ENCODE data around the gene AGO1.
"Not testable (repeated sequence)": the region's sequence is repeated elsewhere in the genome, so short reads cannot be mapped to it uniquely, and the experiment has no call there.

Gene AGO1

GRCh38 chr1:35869245-35869950 lies 13.6 kb upstream of the AGO1 start:
- DNase-seq, ATAC-seq: not testable (repeated sequence)

GRCh38 chr1:35870651-35871309 lies 12.2 kb upstream of the AGO1 start:
- no peak for DNase-seq
- ATAC-seq = no peak

GRCh38 chr1:35873243-35873750 lies 9.7 kb upstream of the AGO1 start:
- DNase-seq (no peak), ATAC-seq (no peak)

- not testable (repeated sequence) for DNase-seq, ATAC-seq
Observed at GRCh38 chr1:35874115-35874514, 8.9 kb upstream of the AGO1 start.

- no peak for DNase-seq
Observed at GRCh38 chr1:35876988-35877387, 6.0 kb upstream of the AGO1 start.

DNA sequence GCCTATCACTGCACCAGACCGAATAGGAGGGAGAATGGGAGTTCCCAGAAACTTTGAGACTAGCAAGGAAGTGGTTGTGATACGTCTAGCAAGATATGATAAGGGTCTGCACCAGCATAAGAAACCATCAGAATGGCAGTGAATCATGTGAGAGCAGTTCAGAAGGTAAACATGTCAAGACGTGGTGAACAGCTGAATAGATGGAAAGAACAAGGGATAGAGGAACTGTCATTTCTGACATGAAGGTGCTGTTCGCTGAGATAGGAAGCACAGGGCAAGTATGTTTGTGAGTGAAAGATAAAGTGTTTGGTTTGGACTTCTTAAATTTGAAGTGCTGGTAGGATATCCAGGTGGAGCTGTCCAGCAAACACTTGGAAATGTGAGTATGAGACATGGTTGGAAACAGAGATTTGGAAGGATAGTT lies 1.1 kb upstream of the AGO1 start:
- ATAC-seq = no peak
- DNase-seq = no peak

More at GRCh38 chr1:35876988-35877387, 6.0 kb upstream of the AGO1 start:
- no peak for ATAC-seq

DNA sequence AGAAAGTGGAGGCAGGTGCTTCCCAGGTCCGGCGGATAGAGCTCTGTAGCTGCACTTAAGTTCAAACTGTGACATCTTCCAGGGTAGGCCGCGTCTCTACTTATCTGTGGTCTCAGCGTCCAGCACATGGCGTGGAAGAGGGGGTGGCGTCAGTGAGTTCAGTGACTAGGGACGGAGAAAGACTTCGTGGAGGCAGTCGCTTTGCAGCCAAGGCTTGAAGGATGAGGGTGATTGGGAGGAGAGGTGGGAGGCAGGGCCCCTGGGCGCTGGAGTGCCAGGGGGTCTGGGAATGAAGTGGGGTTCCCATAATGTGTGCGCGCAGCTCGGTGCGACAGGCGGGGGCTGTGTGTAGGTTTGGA lies 444 bp upstream of the AGO1 start:
- ATAC-seq = no peak
- DNase-seq = no peak

DNA sequence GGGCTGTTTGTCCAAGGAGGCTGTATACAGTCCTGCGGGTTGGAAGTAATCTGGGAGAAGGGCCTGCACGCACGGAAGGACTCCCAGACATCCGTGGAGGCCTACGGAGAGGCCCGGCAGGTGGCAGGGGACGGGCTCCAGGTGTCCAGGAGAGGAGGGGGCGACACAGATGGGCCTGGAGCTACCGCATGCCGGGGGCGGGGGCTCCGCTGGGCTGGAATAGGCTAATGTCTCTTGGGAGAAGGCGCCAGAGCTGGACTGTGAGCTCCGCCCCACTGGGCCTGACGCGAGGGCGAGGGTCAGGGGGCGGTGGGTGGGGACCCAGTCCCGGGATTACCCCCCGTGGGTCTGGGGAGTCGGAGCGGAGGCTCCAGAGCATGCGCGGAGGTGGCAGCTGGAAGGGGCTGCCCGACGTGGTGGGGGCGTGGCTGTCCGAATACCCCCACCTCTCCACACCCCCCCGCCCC lies 659 bp downstream of the AGO1 start:
- DNase-seq = peak; percentile 66
- ATAC-seq = peak; percentile 17

GRCh38 chr1:35884934-35885333 lies 1.9 kb downstream of the AGO1 start:
- no peak for DNase-seq
- no peak for ATAC-seq

- no peak for DNase-seq
- ATAC-seq = no peak
Observed at GRCh38 chr1:35885961-35886558, 3.1 kb downstream of the AGO1 start.

DNA sequence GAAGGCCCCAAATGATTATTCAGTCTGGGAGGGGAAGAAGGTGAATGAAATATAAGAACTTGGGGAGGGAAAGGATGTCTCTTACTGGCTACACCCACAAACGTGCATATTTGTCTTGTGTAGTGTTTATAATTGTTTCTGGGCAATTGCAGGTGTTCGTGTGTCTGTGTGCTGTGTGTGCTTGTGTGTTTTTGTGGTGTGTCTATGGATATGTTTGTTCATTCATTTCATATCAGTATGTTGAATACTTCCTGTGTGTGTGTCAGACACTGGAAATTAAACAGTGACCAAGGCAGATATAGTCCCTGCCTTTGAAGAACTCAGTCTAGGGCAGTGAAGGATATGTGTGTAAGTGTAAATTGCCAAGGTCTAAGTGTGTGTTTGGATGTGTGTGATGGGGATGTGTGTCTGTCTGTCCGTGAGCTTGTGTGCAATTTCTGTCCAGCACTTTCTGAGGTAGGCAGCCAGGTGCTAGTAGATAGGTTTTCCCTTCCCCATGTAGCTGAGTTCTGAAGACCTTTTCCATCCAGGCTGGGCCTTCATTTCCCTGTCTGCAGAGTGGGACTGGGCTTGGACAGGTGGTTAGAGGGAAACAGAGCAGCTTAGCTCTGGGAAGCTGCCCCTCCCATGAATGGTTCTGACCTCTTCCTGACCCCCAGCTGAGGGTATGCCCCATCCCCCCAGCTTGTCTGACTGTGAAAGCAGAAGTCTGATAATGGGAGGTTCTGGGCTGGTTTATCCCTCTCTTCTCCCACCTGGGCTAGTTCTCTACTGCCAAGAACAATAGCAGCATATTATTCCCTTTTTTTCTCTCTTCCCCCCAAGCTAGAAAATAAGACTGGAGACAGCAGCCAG lies 3.8 kb downstream of the AGO1 start:
- ATAC-seq (no peak), DNase-seq (no peak)

GRCh38 chr1:35887508-35887907 lies 4.5 kb downstream of the AGO1 start:
- no peak for DNase-seq
- no peak for ATAC-seq

DNA sequence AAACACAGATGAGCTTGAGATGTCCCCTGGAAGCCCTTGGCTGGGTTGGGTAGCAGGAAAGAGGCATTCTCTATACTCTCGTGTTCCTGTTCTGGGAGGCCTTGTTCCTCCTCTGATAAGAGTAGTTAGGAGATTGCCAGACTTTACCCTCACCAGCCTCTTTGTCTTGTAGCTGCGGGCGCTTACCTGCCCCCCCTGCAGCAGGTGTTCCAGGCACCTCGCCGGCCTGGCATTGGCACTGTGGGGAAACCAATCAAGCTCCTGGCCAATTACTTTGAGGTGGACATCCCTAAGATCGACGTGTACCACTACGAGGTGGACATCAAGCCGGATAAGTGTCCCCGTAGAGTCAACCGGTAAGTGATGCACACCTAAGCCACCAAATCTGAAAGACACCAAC lies 5.2 kb downstream of the AGO1 start:
- no peak for ATAC-seq
- DNase-seq = no peak

DNA sequence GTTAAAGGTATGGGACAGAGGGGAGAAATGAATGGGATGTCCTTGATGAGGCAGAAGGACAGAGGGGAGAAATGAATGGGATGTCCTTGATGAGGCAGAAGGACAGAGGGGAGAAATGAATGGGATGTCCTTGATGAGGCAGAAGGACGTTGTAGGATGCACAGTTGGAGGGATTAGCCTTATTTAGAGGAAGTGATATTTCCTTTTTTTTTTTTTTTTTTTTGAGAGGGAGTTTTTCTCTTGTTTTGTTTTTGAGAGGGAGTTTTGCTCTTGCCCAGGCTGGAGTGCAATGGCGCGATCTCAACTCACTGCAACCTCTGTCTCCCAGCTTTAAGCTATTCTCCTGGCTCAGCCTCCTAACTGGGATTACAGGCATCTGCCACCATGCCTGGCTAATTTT lies 6.0 kb downstream of the AGO1 start:
- ATAC-seq, DNase-seq: not testable (repeated sequence)

- DNase-seq (no peak), ATAC-seq (no peak)
Observed at GRCh38 chr1:35893051-35893879, 10.3 kb downstream of the AGO1 start.

- ATAC-seq (peak; percentile 71), DNase-seq (peak; percentile 9)
Observed at GRCh38 chr1:35894183-35894582, 11.2 kb downstream of the AGO1 start.

DNA sequence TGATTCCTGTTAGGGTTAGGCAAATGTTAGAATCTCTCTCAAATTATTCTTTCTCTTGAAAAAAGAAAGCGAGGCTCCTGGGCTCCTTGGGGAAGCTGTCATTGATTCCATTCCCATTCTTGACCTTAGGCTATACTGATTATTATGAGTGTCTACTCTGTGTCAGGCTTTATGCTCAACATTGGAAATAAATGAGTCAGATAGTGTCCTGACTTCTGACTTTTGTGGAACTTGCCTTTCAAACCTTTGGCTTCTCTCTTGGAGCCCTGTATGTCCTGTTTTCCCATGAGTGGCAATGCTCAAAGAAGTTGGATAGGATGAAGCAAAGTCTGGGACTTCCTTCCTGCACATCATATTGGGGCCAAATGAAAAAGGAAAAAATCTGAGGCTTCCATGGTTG lies 11.6 kb downstream of the AGO1 start:
- ATAC-seq = no peak
- DNase-seq = no peak

DNA sequence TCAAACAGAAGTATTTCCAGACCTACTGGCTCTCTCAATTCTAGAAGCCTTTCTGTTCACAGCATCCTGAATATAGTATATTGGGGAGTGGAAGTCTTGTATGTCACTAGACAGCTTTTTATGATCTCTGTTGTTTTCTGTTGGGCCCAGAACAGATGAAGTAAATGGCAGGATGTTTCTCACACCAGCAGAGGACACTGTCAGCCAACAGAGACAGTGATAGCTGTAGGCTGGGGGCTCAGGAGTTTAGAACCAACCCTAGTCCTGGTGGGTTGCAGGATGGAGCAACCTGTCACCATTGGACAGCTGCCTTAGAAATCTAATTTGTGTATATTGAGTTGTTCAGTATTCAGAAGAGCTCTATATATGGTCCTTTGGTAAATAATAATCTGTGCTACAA lies 16.9 kb downstream of the AGO1 start:
- no peak for ATAC-seq
- no peak for DNase-seq

DNA sequence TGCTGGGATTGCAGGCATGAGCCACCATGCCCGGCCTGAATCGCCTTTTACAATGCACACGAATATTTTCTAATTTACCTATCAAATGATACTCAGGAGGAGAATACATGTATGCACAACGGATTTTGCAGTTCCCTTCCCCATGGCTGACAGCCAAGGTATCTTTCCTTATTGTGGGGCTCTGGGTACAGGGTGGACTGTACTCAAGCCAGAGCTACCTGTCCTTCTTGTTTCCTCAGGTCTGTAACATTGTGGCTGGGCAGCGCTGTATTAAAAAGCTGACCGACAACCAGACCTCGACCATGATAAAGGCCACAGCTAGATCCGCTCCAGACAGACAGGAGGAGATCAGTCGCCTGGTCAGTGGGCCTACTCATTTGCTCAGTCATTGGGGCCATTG lies 18.2 kb downstream of the AGO1 start:
- ATAC-seq (no peak), DNase-seq (no peak)

- ATAC-seq = no peak
- no peak for DNase-seq
Observed at GRCh38 chr1:35902671-35903070, 19.7 kb downstream of the AGO1 start.

DNA sequence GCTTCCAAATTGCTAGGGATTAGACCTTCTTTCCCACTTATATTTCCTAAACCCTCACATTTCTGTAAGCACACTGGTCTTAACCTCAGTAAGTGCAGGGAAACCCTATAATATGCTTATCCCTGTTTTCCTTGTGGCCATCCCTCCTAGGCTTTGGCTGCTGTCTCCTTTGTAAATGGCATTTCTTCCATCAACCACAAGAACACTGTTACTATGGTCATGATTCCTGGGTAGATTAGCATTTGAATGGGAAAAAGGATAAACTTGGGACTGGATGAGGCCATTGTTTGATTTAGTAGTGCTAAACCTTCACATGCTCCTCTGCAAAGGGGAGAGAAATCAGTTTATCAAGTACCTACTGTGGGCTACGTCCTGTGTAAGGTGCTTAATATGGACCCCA lies 31.7 kb downstream of the AGO1 start:
- ATAC-seq (no peak), DNase-seq (no peak)
